Measurements from ENCODE around the gene LRP1.

Gene LRP1

GRCh38 chr12:57090924-57091637 is 37.2 kb upstream of the LRP1 start:
- no peak for DNase-seq (ENCODE audit: low read depth)
- H3K4me3 ChIP-seq (ENCODE audit: low read depth, low read length), result peak overlapping the region; percentile 85
- in situ Hi-C loops (cut with HindIII; ENCODE audit: low sequenced_read_pairs), result no loop called here
- peak; percentile 22 for TF ChIP-seq CTCF (IDR thresholded peaks at IDR 0.05; ENCODE audit: low read depth, low read length, missing control alignments)

- in situ Hi-C loops (cut with HindIII; ENCODE audit: low sequenced_read_pairs), result no loop called here
- no peak for DNase-seq (ENCODE audit: low read depth)
- no peak for TF ChIP-seq CTCF (IDR thresholded peaks at IDR 0.05; ENCODE audit: low read depth, low read length, missing control alignments)
- H3K4me3 ChIP-seq (ENCODE audit: low read depth, low read length), result no peak overlapping the region
Observed at GRCh38 chr12:57091638-57092528, 36.4 kb upstream of the LRP1 start.

GRCh38 chr12:57092529-57092862 is 35.8 kb upstream of the LRP1 start:
- in situ Hi-C loops (cut with HindIII; ENCODE audit: low sequenced_read_pairs), result no loop called here
- no peak for DNase-seq (ENCODE audit: low read depth)
- no peak overlapping the region for H3K4me3 ChIP-seq (ENCODE audit: low read depth, low read length)
- no peak for TF ChIP-seq CTCF (IDR thresholded peaks at IDR 0.05; ENCODE audit: low read depth, low read length, missing control alignments)

GRCh38 chr12:57092876-57093414 is 35.3 kb upstream of the LRP1 start:
- no peak overlapping the region for H3K4me3 ChIP-seq (ENCODE audit: low read depth, low read length)
- no peak for DNase-seq (ENCODE audit: low read depth)
- no peak for TF ChIP-seq CTCF (IDR thresholded peaks at IDR 0.05; ENCODE audit: low read depth, low read length, missing control alignments)
- in situ Hi-C loops (cut with HindIII; ENCODE audit: low sequenced_read_pairs), result no loop called here

GRCh38 chr12:57093415-57094207 is 34.7 kb upstream of the LRP1 start:
- H3K4me3 ChIP-seq (ENCODE audit: low read depth, low read length), result no peak overlapping the region
- no peak for DNase-seq (ENCODE audit: low read depth)
- in situ Hi-C loops (cut with HindIII; ENCODE audit: low sequenced_read_pairs), result no loop called here
- TF ChIP-seq CTCF (IDR thresholded peaks at IDR 0.05; ENCODE audit: low read depth, low read length, missing control alignments), result peak; percentile 45
